NCI-H2227 (cell line): ENCODE measurements around the gene NAIF1.
"Not testable (repeated sequence)": the region's sequence is repeated elsewhere in the genome, so short reads cannot be mapped to it uniquely, and the experiment has no call there.

Source experiments
- DNase-seq: peaks from one replicate; lab custom pipeline; 2025; ENCODE audit not compliant: unreplicated experiment; lab: John Stamatoyannopoulos, UW

NAIF1 gene

GRCh38 chr9:128034821-128035652 lies 32.1 kb downstream of the NAIF1 start:
- peak; percentile 56 for DNase-seq

- DNase-seq: no peak
Measured at GRCh38 chr9:128033609-128034008, 33.5 kb downstream of the NAIF1 start.

GRCh38 chr9:128027705-128028104 lies 39.4 kb downstream of the NAIF1 start:
- no peak for DNase-seq

- DNase-seq: no peak
Measured at GRCh38 chr9:128026773-128027541, 40.2 kb downstream of the NAIF1 start.

- DNase-seq: no peak
Measured at GRCh38 chr9:128026255-128026772, 40.8 kb downstream of the NAIF1 start.

GRCh38 chr9:128025736-128026135 lies 41.4 kb downstream of the NAIF1 start:
- no peak for DNase-seq

GRCh38 chr9:128024761-128025308 lies 42.3 kb downstream of the NAIF1 start:
- DNase-seq: no peak

- not testable (repeated sequence) for DNase-seq
Measured at GRCh38 chr9:128023671-128024070, 43.4 kb downstream of the NAIF1 start.

- no peak for DNase-seq
Measured at GRCh38 chr9:128022886-128023285, 44.2 kb downstream of the NAIF1 start.

- no peak for DNase-seq
Measured at GRCh38 chr9:128021098-128021497, 46.0 kb downstream of the NAIF1 start.

- no peak for DNase-seq
Measured at GRCh38 chr9:128020692-128021091, 46.4 kb downstream of the NAIF1 start.

GRCh38 chr9:128015696-128016095 lies 51.4 kb downstream of the NAIF1 start:
- DNase-seq: no peak
